Panc1 (cell line): Measurements from ENCODE around the gene ATG4A.

Experiments
- POLR2AphosphoS5 ChIP-seq: IDR thresholded peaks from 2 replicates; pipeline ENCODE4 v1.6.1; 2012; ENCODE audit warnings: mild to moderate bottlenecking, low read depth, low read length, moderate library complexity
- TF ChIP-seq, protein P1 (sequence below): fragments of 450-650 bp; IDR thresholded peaks from 2 replicates; pipeline ENCODE4 v1.5.1; 2017; ENCODE audit warnings: mild to moderate bottlenecking

DNA sequence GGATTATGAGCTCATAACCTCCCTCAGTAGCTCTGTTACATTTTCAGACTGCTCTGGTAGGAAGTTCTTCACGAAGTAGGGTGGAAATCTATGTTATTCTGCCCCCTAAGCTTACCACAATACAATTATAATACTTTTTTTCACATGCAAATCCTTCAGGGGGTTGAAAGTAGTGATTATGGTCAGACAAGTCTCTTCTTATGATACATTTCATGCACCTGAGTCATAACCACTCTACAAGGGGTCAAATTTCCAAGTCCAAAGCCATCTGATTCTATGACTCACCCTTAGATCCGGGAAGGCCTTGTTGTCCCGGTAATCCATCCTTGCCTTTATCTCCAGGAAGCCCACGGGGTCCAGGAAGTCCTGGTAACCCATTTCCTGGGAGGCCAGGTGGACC, 95.2 kb downstream of the ATG4A start:
- TF ChIP-seq, protein P1, sequence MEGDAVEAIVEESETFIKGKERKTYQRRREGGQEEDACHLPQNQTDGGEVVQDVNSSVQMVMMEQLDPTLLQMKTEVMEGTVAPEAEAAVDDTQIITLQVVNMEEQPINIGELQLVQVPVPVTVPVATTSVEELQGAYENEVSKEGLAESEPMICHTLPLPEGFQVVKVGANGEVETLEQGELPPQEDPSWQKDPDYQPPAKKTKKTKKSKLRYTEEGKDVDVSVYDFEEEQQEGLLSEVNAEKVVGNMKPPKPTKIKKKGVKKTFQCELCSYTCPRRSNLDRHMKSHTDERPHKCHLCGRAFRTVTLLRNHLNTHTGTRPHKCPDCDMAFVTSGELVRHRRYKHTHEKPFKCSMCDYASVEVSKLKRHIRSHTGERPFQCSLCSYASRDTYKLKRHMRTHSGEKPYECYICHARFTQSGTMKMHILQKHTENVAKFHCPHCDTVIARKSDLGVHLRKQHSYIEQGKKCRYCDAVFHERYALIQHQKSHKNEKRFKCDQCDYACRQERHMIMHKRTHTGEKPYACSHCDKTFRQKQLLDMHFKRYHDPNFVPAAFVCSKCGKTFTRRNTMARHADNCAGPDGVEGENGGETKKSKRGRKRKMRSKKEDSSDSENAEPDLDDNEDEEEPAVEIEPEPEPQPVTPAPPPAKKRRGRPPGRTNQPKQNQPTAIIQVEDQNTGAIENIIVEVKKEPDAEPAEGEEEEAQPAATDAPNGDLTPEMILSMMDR: no peak
- TF ChIP-seq POLR2AphosphoS5: no peak
